NT2/D1 (cell line): ENCODE data around the gene AGO3.

ENCODE experiments used
- DNase-seq: peaks from one replicate; pipeline ENCODE4 v3.0.0-alpha.2; 2011; ENCODE audit warnings: low read depth, low spot score
- H3K27me3 ChIP-seq: 2 replicates; pipeline ENCODE4 v1.6.0; 2011; ENCODE audit warnings: mild to moderate bottlenecking; ENCODE audit not compliant: insufficient read length, insufficient read depth
- H3K36me3 ChIP-seq: 2 replicates; pipeline ENCODE4 v1.6.1; 2011; ENCODE audit warnings: mild to moderate bottlenecking, low read length, mixed read lengths; ENCODE audit not compliant: insufficient read depth, insufficient read length
- H3K4me1 ChIP-seq: 2 replicates; pipeline ENCODE4 v1.5.1; 2011; ENCODE audit not compliant: insufficient read depth, insufficient read length
- H3K4me3 ChIP-seq: 2 replicates; pipeline ENCODE4 v1.5.1; 2011; ENCODE audit warnings: low read depth; ENCODE audit not compliant: insufficient read length
- H3K9ac ChIP-seq: 2 replicates; pipeline ENCODE4 v1.6.0; 2011; ENCODE audit warnings: low read depth; ENCODE audit not compliant: insufficient read length
- H3K9me3 ChIP-seq: 2 replicates; pipeline ENCODE4 v1.5.1; 2011; ENCODE audit warnings: mild to moderate bottlenecking, low read length; ENCODE audit not compliant: insufficient read depth
- SUZ12 ChIP-seq: IDR thresholded peaks from 2 replicates; pipeline ENCODE4 v1.6.1; 2011; ENCODE audit not compliant: insufficient read length, insufficient read depth; ENCODE audit errors: extremely low read depth
- YY1 ChIP-seq: IDR thresholded peaks from 2 replicates; pipeline ENCODE4 v1.6.1; 2011; ENCODE audit not compliant: insufficient read length, insufficient read depth
- ZNF274 ChIP-seq: IDR thresholded peaks from 2 replicates; pipeline ENCODE4 v1.6.1; 2011; ENCODE audit warnings: mild to moderate bottlenecking, low read depth, low read length

The AGO3 gene

GRCh38 chr1:36114371-36114770, 183.5 kb downstream of the AGO3 start:
- no peaks in the 10 kb centered on the region for H3K36me3 ChIP-seq
- TF ChIP-seq ZNF274 (no peak), SUZ12 (no peak), YY1 (no peak)
- no peaks in the 10 kb centered on the region for H3K27me3 ChIP-seq
- H3K9me3 ChIP-seq = no peaks in the 10 kb centered on the region
- peak overlapping the region; percentile 18 for H3K9ac ChIP-seq
- peaks cover 35% of the 10 kb centered on the region for H3K4me1 ChIP-seq
- no peak overlapping the region for H3K4me3 ChIP-seq
- no peak for DNase-seq

GRCh38 chr1:36115200-36115669, 184.3 kb downstream of the AGO3 start:
- Histone ChIP-seq H3K27me3 (no peaks in the 10 kb centered on the region), H3K36me3 (no peaks in the 10 kb centered on the region), H3K9ac (peak overlapping the region; percentile 34), H3K4me1 (peaks cover 36% of the 10 kb centered on the region), H3K4me3 (no peak overlapping the region), H3K9me3 (no peaks in the 10 kb centered on the region)
- TF ChIP-seq SUZ12 (no peak), ZNF274 (no peak), YY1 (no peak)
- no peak for DNase-seq

- no peaks in the 10 kb centered on the region for H3K27me3 ChIP-seq
- TF ChIP-seq YY1 (no peak), ZNF274 (no peak), SUZ12 (no peak)
- peaks cover 36% of the 10 kb centered on the region for H3K4me1 ChIP-seq
- no peak overlapping the region for H3K4me3 ChIP-seq
- H3K36me3 ChIP-seq = no peaks in the 10 kb centered on the region
- DNase-seq = no peak
- H3K9me3 ChIP-seq = no peaks in the 10 kb centered on the region
- no peak overlapping the region for H3K9ac ChIP-seq
Observed at GRCh38 chr1:36115931-36116330, 185.0 kb downstream of the AGO3 start.

GRCh38 chr1:36116901-36117300, 186.0 kb downstream of the AGO3 start:
- H3K4me3 ChIP-seq = no peak overlapping the region

GRCh38 chr1:36118447-36119204, 187.7 kb downstream of the AGO3 start:
- H3K36me3 ChIP-seq = no peaks in the 10 kb centered on the region
- H3K9me3 ChIP-seq = no peaks in the 10 kb centered on the region
- no peak overlapping the region for H3K4me3 ChIP-seq
- no peak for DNase-seq
- no peak overlapping the region for H3K9ac ChIP-seq
- no peak for TF ChIP-seq YY1
- no peak for TF ChIP-seq SUZ12
- no peak for TF ChIP-seq ZNF274
- peaks cover 15% of the 10 kb centered on the region for H3K27me3 ChIP-seq
- peaks cover 31% of the 10 kb centered on the region for H3K4me1 ChIP-seq

More at GRCh38 chr1:36116901-36117300, 186.0 kb downstream of the AGO3 start:
- H3K36me3 ChIP-seq = no peaks in the 10 kb centered on the region
- no peak for DNase-seq
- H3K4me1 ChIP-seq = peaks cover 36% of the 10 kb centered on the region
- TF ChIP-seq YY1 (no peak), ZNF274 (no peak), SUZ12 (no peak)
- no peaks in the 10 kb centered on the region for H3K27me3 ChIP-seq
- no peaks in the 10 kb centered on the region for H3K9me3 ChIP-seq
- peak overlapping the region; percentile 6 for H3K9ac ChIP-seq

GRCh38 chr1:36119456-36119855, 188.6 kb downstream of the AGO3 start:
- H3K36me3 ChIP-seq = no peaks in the 10 kb centered on the region
- no peaks in the 10 kb centered on the region for H3K9me3 ChIP-seq
- peaks cover 24% of the 10 kb centered on the region for H3K27me3 ChIP-seq
- no peak overlapping the region for H3K9ac ChIP-seq
- peaks cover 27% of the 10 kb centered on the region for H3K4me1 ChIP-seq
- no peak overlapping the region for H3K4me3 ChIP-seq
- DNase-seq = no peak
- TF ChIP-seq YY1 (no peak), SUZ12 (no peak), ZNF274 (no peak)
